ENCODE data around the gene PAFAH2. TPM values are rescaled to one million over a fixed set of nuclear protein-coding genes. Genes with fewer than 3 reads are reported as not detected.
"Not testable (repeated sequence)": the region's sequence is repeated elsewhere in the genome, so short reads cannot be mapped to it uniquely, and the experiment has no call there.

PAFAH2 gene
- polyA plus RNA-seq, 4 donors = 17.1 to 22.2 (median 19.1) TPM

DNA sequence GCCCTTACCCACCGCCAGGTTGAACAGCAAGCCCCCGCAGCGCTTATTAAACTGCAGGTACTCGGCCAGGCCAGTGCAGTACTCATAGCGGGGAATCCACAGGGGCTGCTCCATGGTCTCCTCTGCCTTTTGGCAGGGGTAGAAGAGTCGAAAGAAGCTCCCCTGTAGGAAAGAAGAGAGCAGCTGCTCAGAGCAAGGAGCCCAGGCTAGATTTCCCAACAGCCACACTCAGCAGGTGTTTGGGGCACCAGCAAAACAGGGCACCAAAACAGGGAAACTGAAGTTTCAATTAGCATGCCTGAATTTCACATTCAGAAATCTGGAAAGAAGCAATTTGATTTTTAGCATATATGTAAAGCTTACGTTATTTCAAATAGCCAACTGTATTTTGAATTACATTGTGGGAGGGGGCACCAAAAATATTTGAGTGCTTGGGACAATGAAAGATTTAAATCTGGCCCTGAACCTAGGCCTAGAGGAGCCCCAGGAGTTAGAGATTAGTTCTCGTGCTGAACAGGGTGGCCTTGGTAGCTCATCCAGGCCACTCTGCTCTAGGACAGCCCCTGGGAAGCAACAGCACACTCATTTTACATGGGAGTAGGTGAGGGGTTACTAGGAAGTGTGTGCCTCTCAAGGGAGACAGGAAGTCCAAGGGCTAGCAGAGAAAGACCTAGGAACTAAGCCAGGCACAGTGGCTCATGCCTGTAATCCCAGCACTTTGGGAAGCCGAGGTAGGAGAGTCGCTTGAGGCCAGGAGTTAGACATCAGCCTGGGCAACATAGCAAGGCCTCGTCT, 8.2 kb downstream of the PAFAH2 start:
- DNase-seq (ENCODE audit: low read depth in 4 of 4, low spot score in 3 of 4) = no peak

- DNase-seq (ENCODE audit: low read depth in 4 of 4, low spot score in 3 of 4) = no peak
These were observed 9.9 kb downstream of the PAFAH2 start for GRCh38 chr1:25987951-25988350.

- not testable (repeated sequence) for DNase-seq (ENCODE audit: low read depth in 4 of 4, low spot score in 3 of 4)
These were observed 11.1 kb downstream of the PAFAH2 start for GRCh38 chr1:25986773-25987172.

- DNase-seq (ENCODE audit: low read depth in 4 of 4, low spot score in 3 of 4) = no peak
These were observed 12.2 kb downstream of the PAFAH2 start for GRCh38 chr1:25985670-25986069.

- no peak for DNase-seq (ENCODE audit: low read depth in 4 of 4, low spot score in 3 of 4)
These were observed 12.7 kb downstream of the PAFAH2 start for GRCh38 chr1:25985171-25985570.

DNA sequence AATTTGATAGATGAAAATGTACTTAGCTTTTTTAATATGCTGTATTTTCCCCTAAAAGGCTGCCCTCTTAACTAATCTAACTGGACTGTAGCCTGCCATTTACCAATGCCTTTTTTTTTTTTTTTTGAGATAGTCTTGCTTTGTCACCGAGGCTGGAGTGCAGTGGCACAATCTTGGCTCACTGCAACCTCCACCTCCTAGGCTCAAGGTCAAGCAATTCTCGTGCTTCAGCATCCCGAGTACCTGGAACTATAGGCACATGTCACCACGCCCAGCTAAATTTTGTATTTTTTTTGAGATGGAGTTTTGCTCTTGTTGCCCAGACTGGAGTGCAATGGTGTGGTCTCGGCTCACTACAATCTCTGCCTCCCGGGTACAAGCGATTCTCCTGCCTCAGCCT, 18.7 kb downstream of the PAFAH2 start:
- DNase-seq (ENCODE audit: low read depth in 4 of 4, low spot score in 3 of 4) = no peak

- no peak for DNase-seq (ENCODE audit: low read depth in 4 of 4, low spot score in 3 of 4)
These were observed 19.5 kb downstream of the PAFAH2 start for GRCh38 chr1:25978403-25978802.

GRCh38 chr1:25977801-25978200, 20.1 kb downstream of the PAFAH2 start:
- no peak for DNase-seq (ENCODE audit: low read depth in 4 of 4, low spot score in 3 of 4)

GRCh38 chr1:25973610-25974321, 24.1 kb downstream of the PAFAH2 start:
- no peak for DNase-seq (ENCODE audit: low read depth in 4 of 4, low spot score in 3 of 4)

GRCh38 chr1:25971811-25972180, 26.1 kb downstream of the PAFAH2 start:
- no peak for DNase-seq (ENCODE audit: low read depth in 4 of 4, low spot score in 3 of 4)

DNA sequence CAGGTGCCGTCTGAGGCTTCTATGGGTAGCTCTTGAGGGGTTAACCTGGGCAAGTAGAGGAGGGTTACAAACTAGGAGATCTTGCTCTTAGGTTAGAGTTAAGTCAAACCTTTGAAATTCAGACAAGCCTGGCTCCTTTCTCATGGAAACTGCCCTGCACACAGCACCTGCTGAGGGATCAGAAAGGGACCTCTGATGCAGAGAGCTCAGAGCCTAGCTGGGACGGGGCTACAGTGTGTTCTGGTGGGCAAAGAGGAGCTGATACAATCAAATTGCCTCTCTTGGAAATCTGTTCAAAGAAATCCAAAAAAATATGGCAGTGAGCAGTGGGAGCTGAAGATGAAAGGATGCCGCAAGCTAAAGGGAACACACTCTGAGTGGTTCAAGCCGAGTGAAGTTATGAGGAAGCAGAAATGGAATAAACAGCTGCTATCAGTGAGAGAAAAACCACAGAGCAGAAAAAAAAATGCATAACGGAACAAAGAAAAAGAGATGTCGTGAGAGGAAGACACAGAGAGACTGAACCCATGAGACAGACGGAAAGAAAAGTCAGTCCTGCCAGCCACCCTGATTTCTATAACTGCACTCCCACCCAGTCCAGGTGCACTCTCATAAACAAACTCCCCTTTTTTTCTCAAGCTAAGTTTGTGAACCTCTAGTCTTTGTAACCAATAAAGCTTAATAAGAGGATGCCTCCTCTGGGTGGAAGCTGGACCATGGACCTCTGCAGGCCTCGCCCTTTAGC, 26.6 kb downstream of the PAFAH2 start:
- DNase-seq (ENCODE audit: low read depth in 4 of 4, low spot score in 3 of 4) = no peak

GRCh38 chr1:25967308-25967707, 30.6 kb downstream of the PAFAH2 start:
- no peak for DNase-seq (ENCODE audit: low read depth in 4 of 4, low spot score in 3 of 4)

DNA sequence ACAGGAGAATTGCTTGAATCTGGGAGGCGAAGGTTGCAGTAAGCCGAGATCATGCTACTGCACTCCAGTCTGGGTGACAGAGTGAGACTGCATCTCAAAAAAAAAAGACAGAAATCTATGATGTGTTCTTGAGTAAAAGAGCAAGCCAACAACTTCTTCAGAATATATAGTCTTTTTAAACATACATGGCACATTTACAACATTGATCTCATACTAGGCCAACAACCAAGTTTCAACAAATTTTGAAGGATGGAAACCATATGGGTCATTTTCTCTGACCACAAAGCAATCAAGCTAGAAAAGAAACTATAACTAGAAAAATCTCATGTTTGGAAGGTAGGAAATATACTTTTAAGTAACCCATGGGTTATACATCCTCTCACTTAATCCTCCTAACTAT, 38.3 kb downstream of the PAFAH2 start:
- peak in 1 of 4 donors; percentile 3 for DNase-seq (ENCODE audit: low read depth in 4 of 4, low spot score in 3 of 4)

DNA sequence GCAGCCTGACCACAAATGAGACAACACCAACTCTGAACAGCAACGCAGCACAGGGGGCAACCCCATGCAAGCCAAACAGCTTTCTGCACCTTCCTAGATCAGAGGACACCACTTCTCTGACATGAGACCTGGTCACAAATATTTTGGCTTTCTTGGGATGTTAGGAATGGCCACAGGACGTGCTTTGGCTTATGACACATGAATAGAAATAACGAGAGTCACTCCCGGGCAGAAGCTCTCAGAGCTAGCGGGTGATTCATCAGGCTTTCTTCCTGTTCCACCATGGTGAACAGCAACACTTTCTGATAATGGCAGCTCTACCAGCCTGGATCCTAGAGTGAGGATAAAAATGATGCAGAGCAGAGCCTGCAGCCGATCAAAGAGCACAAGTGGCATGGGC, 39.4 kb downstream of the PAFAH2 start:
- no peak for DNase-seq (ENCODE audit: low read depth in 4 of 4, low spot score in 3 of 4)

GRCh38 chr1:25955553-25955952, 42.3 kb downstream of the PAFAH2 start:
- no peak for DNase-seq (ENCODE audit: low read depth in 4 of 4, low spot score in 3 of 4)

DNA sequence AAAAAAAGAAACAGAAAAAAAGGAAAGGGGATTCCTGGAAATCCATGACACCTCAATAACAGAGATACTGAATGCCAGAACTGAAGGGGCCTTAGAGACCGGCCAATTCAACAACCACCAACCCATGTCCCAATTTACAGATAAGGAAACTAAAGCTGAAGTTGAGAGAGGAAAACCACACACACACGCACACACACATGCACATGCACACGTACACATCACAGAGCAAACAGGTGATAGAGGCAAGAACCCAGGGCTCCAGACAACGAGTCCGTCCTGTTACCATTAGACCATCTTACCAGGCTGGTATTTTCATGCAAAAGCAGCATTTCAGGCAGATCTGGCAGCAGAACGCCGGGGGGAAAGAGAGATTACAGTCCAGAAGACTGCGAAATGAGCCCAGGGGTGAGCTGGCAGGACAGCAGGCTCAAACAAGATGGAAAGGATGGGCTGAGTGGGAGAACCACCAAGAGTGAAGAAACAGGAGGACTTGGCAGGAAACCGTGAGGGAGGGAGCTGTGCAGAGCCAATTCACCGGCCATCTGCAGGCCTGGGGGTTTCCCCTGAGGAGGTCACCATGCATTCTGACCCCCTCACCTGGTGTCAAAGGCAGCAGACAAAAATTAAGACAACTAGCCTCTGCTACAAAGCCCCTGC, 43.5 kb downstream of the PAFAH2 start:
- DNase-seq (ENCODE audit: low read depth in 4 of 4, low spot score in 3 of 4) = no peak

DNA sequence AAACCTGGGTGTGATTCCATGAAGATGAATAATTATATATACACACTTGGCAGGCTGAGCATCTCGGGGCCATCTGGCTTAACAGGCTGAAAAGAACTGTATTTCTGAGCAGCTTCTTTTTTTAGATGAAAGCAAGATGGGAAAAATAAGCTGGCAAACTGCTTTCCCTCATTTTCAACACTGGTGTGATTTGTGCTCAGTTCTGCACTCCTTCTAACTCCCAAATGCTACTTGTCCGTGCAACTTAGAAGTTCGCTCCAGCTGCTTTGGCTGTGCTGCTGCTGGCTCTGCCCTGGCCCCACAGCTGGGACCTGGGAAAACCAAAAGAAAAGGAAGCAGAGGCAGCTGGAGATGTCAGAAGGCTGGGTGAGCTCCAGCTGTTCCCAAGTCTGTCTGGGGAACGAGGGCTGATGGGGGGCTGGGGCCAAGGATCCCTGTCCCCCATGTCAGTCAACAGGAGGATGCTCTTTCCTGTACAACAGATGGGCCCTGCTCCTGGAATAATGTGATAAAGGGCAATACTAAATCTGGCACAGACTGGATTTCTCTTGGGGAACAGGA, 44.9 kb downstream of the PAFAH2 start:
- peak; percentile 42 to 65 (median 46) for DNase-seq (ENCODE audit: low read depth in 4 of 4, low spot score in 3 of 4)

GRCh38 chr1:25948641-25949040, 49.2 kb downstream of the PAFAH2 start:
- DNase-seq (ENCODE audit: low read depth in 4 of 4, low spot score in 3 of 4) = no peak

- DNase-seq (ENCODE audit: low read depth in 4 of 4, low spot score in 3 of 4) = no peak
These were observed 50.8 kb downstream of the PAFAH2 start for GRCh38 chr1:25947027-25947426.

DNA sequence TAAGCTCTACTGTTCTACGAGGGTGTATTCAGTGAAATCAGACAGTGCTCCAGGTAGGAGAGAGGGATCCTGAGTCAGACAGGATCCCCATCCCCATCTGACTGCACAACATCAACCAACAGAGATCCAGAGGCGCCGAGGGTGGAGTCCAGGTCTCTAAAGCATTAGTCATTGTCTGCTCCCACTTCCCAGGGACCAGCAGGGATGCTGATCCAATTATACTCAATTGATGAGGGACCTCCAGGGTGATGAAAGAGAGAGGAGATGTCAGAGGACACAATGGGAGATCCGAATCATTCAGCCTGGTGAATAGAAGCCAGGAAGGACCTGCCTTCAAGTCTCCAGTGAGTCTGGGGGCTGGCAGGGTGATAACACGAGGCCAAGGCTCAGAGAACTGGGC, 52.1 kb downstream of the PAFAH2 start:
- no peak for DNase-seq (ENCODE audit: low read depth in 4 of 4, low spot score in 3 of 4)

- DNase-seq (ENCODE audit: low read depth in 4 of 4, low spot score in 3 of 4) = no peak
These were observed 52.9 kb downstream of the PAFAH2 start for GRCh38 chr1:25944986-25945385.
